Kidney (tissue), 14 donors: ENCODE data around the gene CCDC157. TPM values are rescaled to one million over a fixed set of nuclear protein-coding genes. Genes with fewer than 3 reads are reported as not detected.

ENCODE experiments used
- DNase-seq, 5 donors: peaks; one replicate each; pipeline ENCODE4 v3.0.0-alpha.2; 2013 to 2020
- FAIRE-seq: peaks from 2 replicates; lab custom pipeline; 2012; peaks lifted over from hg19 to GRCh38; lab: Jason Lieb, UNC
- H3K27ac ChIP-seq, 2 donors: one replicate each; pipeline ENCODE4 v1.7.0; 2013; ENCODE audit warnings: low read depth in 2 of 2, low read length in 2 of 2, inconsistent platforms in 1 of 2
- H3K27me3 ChIP-seq: one replicate; pipeline ENCODE4 v1.7.1; 2013; ENCODE audit warnings: low read length, inconsistent platforms; ENCODE audit not compliant: control insufficient read depth, insufficient read depth
- H3K36me3 ChIP-seq, 3 donors: one replicate each; pipeline versions ENCODE4 v1.7.0 to v1.7.1; 2013; ENCODE audit warnings: low read length in 3 of 3, control low read depth in 1 of 3, inconsistent platforms in 1 of 3; ENCODE audit not compliant: insufficient read depth in 3 of 3, control insufficient read depth in 2 of 3
- H3K4me1 ChIP-seq, 3 donors: one replicate each; pipeline versions ENCODE4 v1.7.0 to v1.7.1; 2013; ENCODE audit warnings: low read length in 3 of 3, inconsistent platforms in 1 of 3, low read depth in 1 of 3; ENCODE audit not compliant: control insufficient read depth in 2 of 3, insufficient read depth in 2 of 3
- H3K4me3 ChIP-seq, 3 donors: one replicate each; pipeline versions ENCODE4 v1.7.0 to v1.8.1; 2013; ENCODE audit warnings: low read length in 3 of 3, control low read depth in 1 of 3, inconsistent platforms in 1 of 3
- H3K9ac ChIP-seq, 3 donors: one replicate each; pipeline versions ENCODE4 v1.7.0 to v1.7.1; 2013; ENCODE audit warnings: low read length in 3 of 3, control low read depth in 1 of 3, inconsistent platforms in 1 of 3
- H3K9me3 ChIP-seq, 3 donors: one replicate each; pipeline versions ENCODE4 v1.7.0 to v1.7.1; 2013; ENCODE audit warnings: low read length in 3 of 3, control low read depth in 1 of 3, inconsistent platforms in 1 of 3; ENCODE audit not compliant: control insufficient read depth in 2 of 3, insufficient read depth in 1 of 3
- CTCF ChIP-seq: IDR thresholded peaks from 3 replicates; pipeline ENCODE4 v1.5.1; 2012; ENCODE audit warnings: mild to moderate bottlenecking, moderate library complexity, borderline replicate concordance; ENCODE audit not compliant: insufficient read depth; ENCODE audit errors: extremely low read depth
- intact Hi-C: fragments of 100-400 bp; cut with DNase I; formaldehyde crosslinking; loops from one replicate; pipeline ENCODE4 v1.11.1; 2022
- polyA plus RNA-seq: library from polyadenylated mRNA; stranded (reverse); fragments of 350-450 nt; fragmentation: Illumina TruSeq; extraction: RNeasy Lipid Tissue Mini Kit (QIAGEN cat#74804); gene quantifications from one replicate; pipeline ENCODE4 v1.2.3, GENCODE V29; 2014; ENCODE audit warnings: low read depth, low replicate concordance; ENCODE audit not compliant: insufficient read depth
- total RNA-seq: library from RNA; stranded (reverse); fragmentation: NEBNext Ultra II Directional; extraction: Animal tissue kit (Norgen Biotek cat#: 25700); gene quantifications from one replicate; pipeline ENCODE4 v1.2.1, GENCODE V29; 2021
- donor health status: control.
- donor health status: control.
- donor health status: control.
- donor health status: control.
- donor health status: control.
- donor health status: DM: yes; HTN: yes; CAD: no.
- donor health status: Normal renal cell carcinoma (clear cell type).

The CCDC157 gene
- total and polyA plus RNA-seq, 2 donors from 2014 or later = 5.1 to 6.0 TPM

- Histone ChIP-seq H3K4me3 (peak overlapping the region in 2 of 3 donors; percentile 65 to 92), H3K9me3 (no peaks in the 10 kb centered on the region), H3K27me3 (no peaks in the 10 kb centered on the region), H3K9ac (peak overlapping the region in 2 of 3 donors; percentile 18 to 89), H3K27ac (peak overlapping the region; percentile 61 to 93), H3K4me1 (peaks cover 0 to 26% (median 11%) of the 10 kb centered on the region in 3 donors), H3K36me3 (peaks cover 0 to 13% (median 3%) of the 10 kb centered on the region in 3 donors)
- intact Hi-C loops = no loop called here
- FAIRE-seq = no peak
- TF ChIP-seq CTCF = no peak
- peak in 2 of 5 donors; percentile 4 to 28 for DNase-seq
Measured at GRCh38 chr22:30421695-30422480, 65.1 kb downstream of the CCDC157 start.

GRCh38 chr22:30422481-30423300, 65.9 kb downstream of the CCDC157 start:
- H3K36me3 ChIP-seq = peaks cover 0 to 8% (median 0%) of the 10 kb centered on the region in 3 donors
- H3K4me1 ChIP-seq = peaks cover 0 to 26% (median 11%) of the 10 kb centered on the region in 3 donors
- intact Hi-C loops = no loop called here
- DNase-seq (peak in 4 of 5 donors; percentile 12 to 85 (median 56)), FAIRE-seq (no peak)
- H3K27ac ChIP-seq = peak overlapping the region; percentile 93 to 98
- H3K27me3 ChIP-seq = no peaks in the 10 kb centered on the region
- peak overlapping the region; percentile 56 to 92 (median 65) for H3K4me3 ChIP-seq
- H3K9me3 ChIP-seq = no peaks in the 10 kb centered on the region
- H3K9ac ChIP-seq = peak overlapping the region; percentile 18 to 89 (median 32)
- no peak for TF ChIP-seq CTCF

- FAIRE-seq (no peak), DNase-seq (peak in 2 of 5 donors; percentile 50 to 93)
- Histone ChIP-seq H3K27me3 (no peaks in the 10 kb centered on the region), H3K9ac (peak overlapping the region; percentile 18 to 89 (median 32)), H3K9me3 (no peaks in the 10 kb centered on the region), H3K27ac (peak overlapping the region; percentile 93 to 98), H3K4me3 (peak overlapping the region; percentile 56 to 92 (median 65)), H3K4me1 (peaks cover 0 to 26% (median 11%) of the 10 kb centered on the region in 3 donors), H3K36me3 (peaks cover 0 to under 1% (median 0%) of the 10 kb centered on the region in 3 donors)
- intact Hi-C loops = no loop called here
- TF ChIP-seq CTCF = peak; percentile 1
Measured at GRCh38 chr22:30423301-30423958, 66.6 kb downstream of the CCDC157 start.
